Esophagus squamous epithelium (tissue), 4 donors: ENCODE measurements around the gene GRAP.
"Not testable (repeated sequence)": the region's sequence is repeated elsewhere in the genome, so short reads cannot be mapped to it uniquely, and the experiment has no call there.

Experiments
- CTCF ChIP-seq, 6 experiments: fragments of 450-650 bp in 4 of 6; fragments of 200-600 bp in 2 of 6; sonication (generic) in 2 of 6; IDR thresholded peaks; one replicate each; pipeline ENCODE4 v1.5.1; 2016 to 2019; ENCODE audit warnings: antibody characterized with exemption in 6 of 6, mild to moderate bottlenecking in 4 of 6, moderate library complexity in 4 of 6
- POLR2A ChIP-seq, 4 donors: fragments of 450-650 bp; IDR thresholded peaks; one replicate each; pipeline ENCODE4 v1.6.1; 2017; ENCODE audit warnings: antibody characterized with exemption in 4 of 4, mild to moderate bottlenecking in 4 of 4, moderate library complexity in 3 of 4

- TF ChIP-seq CTCF, POLR2A (IDR thresholded peaks at IDR 0.05): not testable (repeated sequence)
Observed at GRCh38 chr17:19028671-19029070, 18.1 kb downstream of the GRAP start.
